Measurements from ENCODE around the gene AVP.

DNA sequence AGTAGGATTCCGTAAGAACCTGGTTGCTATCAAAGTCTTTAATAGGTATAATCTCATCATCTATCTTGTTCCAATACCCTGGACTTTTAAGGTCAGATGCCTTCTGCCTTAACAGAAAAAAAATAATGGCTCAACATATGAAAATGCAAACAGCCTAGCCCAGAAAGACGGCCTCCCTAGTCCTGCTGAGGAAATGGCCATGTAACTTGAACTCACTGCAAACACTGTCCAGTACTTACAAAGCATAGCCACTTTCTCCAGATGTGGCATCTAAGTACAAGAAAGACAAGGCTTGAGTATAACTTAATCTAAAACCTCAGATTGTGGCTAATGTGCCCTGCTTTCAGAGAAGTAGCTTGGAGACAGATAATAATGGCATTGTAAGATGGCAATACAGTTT, 48.6 kb upstream of the AVP start:
- no peak for TF ChIP-seq JUNB (IDR thresholded peaks at IDR 0.05)
- no peak for TF ChIP-seq POLR2A (IDR thresholded peaks at IDR 0.05; ENCODE audit: low read length)
- no peak for TF ChIP-seq KDM5A (IDR thresholded peaks at IDR 0.05)
- TF ChIP-seq, protein P1, sequence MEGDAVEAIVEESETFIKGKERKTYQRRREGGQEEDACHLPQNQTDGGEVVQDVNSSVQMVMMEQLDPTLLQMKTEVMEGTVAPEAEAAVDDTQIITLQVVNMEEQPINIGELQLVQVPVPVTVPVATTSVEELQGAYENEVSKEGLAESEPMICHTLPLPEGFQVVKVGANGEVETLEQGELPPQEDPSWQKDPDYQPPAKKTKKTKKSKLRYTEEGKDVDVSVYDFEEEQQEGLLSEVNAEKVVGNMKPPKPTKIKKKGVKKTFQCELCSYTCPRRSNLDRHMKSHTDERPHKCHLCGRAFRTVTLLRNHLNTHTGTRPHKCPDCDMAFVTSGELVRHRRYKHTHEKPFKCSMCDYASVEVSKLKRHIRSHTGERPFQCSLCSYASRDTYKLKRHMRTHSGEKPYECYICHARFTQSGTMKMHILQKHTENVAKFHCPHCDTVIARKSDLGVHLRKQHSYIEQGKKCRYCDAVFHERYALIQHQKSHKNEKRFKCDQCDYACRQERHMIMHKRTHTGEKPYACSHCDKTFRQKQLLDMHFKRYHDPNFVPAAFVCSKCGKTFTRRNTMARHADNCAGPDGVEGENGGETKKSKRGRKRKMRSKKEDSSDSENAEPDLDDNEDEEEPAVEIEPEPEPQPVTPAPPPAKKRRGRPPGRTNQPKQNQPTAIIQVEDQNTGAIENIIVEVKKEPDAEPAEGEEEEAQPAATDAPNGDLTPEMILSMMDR (IDR thresholded peaks at IDR 0.05), result no peak
- no peak for TF ChIP-seq MAZ (IDR thresholded peaks at IDR 0.05; ENCODE audit: borderline replicate concordance, low read depth, low read length)
- TF ChIP-seq RCOR1 (IDR thresholded peaks at IDR 0.05; ENCODE audit: low read depth, low read length), result no peak
- no peak for TF ChIP-seq SMC3 (IDR thresholded peaks at IDR 0.05)
- TF ChIP-seq, protein P2, sequence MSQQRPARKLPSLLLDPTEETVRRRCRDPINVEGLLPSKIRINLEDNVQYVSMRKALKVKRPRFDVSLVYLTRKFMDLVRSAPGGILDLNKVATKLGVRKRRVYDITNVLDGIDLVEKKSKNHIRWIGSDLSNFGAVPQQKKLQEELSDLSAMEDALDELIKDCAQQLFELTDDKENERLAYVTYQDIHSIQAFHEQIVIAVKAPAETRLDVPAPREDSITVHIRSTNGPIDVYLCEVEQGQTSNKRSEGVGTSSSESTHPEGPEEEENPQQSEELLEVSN (IDR thresholded peaks at IDR 0.05; ENCODE audit: borderline replicate concordance, low read depth), result no peak

Data from A549 (cell line).